CD4-positive, alpha-beta T cell treated with Interleukin-4 for 4 hours (primary cell): ENCODE measurements around the gene SCIMP.
"Not testable (repeated sequence)": the region's sequence is repeated elsewhere in the genome, so short reads cannot be mapped to it uniquely, and the experiment has no call there.

Experiments
- DNase-seq: peaks from one replicate; pipeline ENCODE4 v3.0.0-alpha.2; 2020

SCIMP gene

GRCh38 chr17:5182597-5183409 is 51.9 kb downstream of the SCIMP start:
- DNase-seq, result no peak

GRCh38 chr17:5181509-5182305 is 53.0 kb downstream of the SCIMP start:
- DNase-seq, result no peak

GRCh38 chr17:5179003-5179402 is 55.7 kb downstream of the SCIMP start:
- DNase-seq, result no peak

- not testable (repeated sequence) for DNase-seq
Measured at GRCh38 chr17:5175027-5175426, 59.6 kb downstream of the SCIMP start.

GRCh38 chr17:5165791-5166564 is 68.7 kb downstream of the SCIMP start:
- not testable (repeated sequence) for DNase-seq

- DNase-seq, result no peak
Measured at GRCh38 chr17:5164436-5164835, 70.2 kb downstream of the SCIMP start.

GRCh38 chr17:5161793-5162192 is 72.9 kb downstream of the SCIMP start:
- DNase-seq, result not testable (repeated sequence)

- not testable (repeated sequence) for DNase-seq
Measured at GRCh38 chr17:5160702-5161101, 74.0 kb downstream of the SCIMP start.
